Trophoblast cell (in vitro differentiated cells and primary cell): ENCODE results near the gene FIBCD1.

ENCODE experiments used
- DNase-seq, 2 donors: peaks; one replicate each; pipeline ENCODE4 v3.0.0-alpha.2; 2016
- H2AFZ ChIP-seq: 2 replicates; pipeline ENCODE4 v1.6.1; 2013; ENCODE audit warnings: low read length, moderate library complexity, mild to moderate bottlenecking; ENCODE audit not compliant: insufficient read depth, poor library complexity
- H2AK5ac ChIP-seq: 2 replicates; pipeline ENCODE4 v1.6.1; 2013; ENCODE audit warnings: mild to moderate bottlenecking, low read length
- H2BK120ac ChIP-seq: 2 replicates; pipeline ENCODE4 v1.6.1; 2013; ENCODE audit warnings: low read length, mild to moderate bottlenecking, moderate library complexity; ENCODE audit not compliant: insufficient read depth, poor library complexity
- H2BK12ac ChIP-seq: 2 replicates; pipeline ENCODE4 v1.6.1; 2013; ENCODE audit warnings: mild to moderate bottlenecking, low read length, moderate library complexity
- H2BK5ac ChIP-seq: 2 replicates; pipeline ENCODE4 v1.6.1; 2013; ENCODE audit warnings: low read length, low read depth, moderate library complexity, mild to moderate bottlenecking; ENCODE audit not compliant: poor library complexity
- H3K14ac ChIP-seq: 2 replicates; pipeline ENCODE4 v1.6.1; 2013; ENCODE audit warnings: mild to moderate bottlenecking, low read length
- H3K18ac ChIP-seq: 2 replicates; pipeline ENCODE4 v1.6.1; 2013; ENCODE audit warnings: mild to moderate bottlenecking, low read length
- H3K23ac ChIP-seq: 2 replicates; pipeline ENCODE4 v1.6.1; 2013; ENCODE audit warnings: low read length
- H3K27ac ChIP-seq: 2 replicates; pipeline ENCODE4 v1.5.1; 2013; ENCODE audit warnings: low read depth, mild to moderate bottlenecking, inconsistent platforms, low read length, moderate library complexity
- H3K27me3 ChIP-seq: 2 replicates; pipeline ENCODE4 v1.6.1; 2013; ENCODE audit warnings: inconsistent platforms, mild to moderate bottlenecking, low read length, moderate library complexity; ENCODE audit not compliant: insufficient read depth
- H3K36me3 ChIP-seq, 2 experiments: 1 replicate in 1 of 2; 2 replicates in 1 of 2; pipeline ENCODE4 v1.6.1; 2013; ENCODE audit warnings: low read length in 2 of 2, mild to moderate bottlenecking in 2 of 2, moderate library complexity in 1 of 2; ENCODE audit not compliant: insufficient read depth in 2 of 2, control insufficient read depth in 1 of 2
- H3K4ac ChIP-seq: 2 replicates; pipeline ENCODE4 v1.6.1; 2013; ENCODE audit warnings: low read depth, mild to moderate bottlenecking, low read length, moderate library complexity
- H3K4me1 ChIP-seq, 2 experiments: 1 replicate in 1 of 2; 2 replicates in 1 of 2; pipeline ENCODE4 v1.6.1; 2013; ENCODE audit warnings: low read length in 2 of 2, mild to moderate bottlenecking in 2 of 2, moderate library complexity in 1 of 2; ENCODE audit not compliant: insufficient read depth in 2 of 2, control insufficient read depth in 1 of 2
- H3K4me2 ChIP-seq: 2 replicates; pipeline ENCODE4 v1.6.1; 2013; ENCODE audit warnings: inconsistent platforms, mild to moderate bottlenecking, low read length, moderate library complexity
- H3K4me3 ChIP-seq: 2 replicates; pipeline ENCODE4 v1.5.1; 2013; ENCODE audit warnings: mild to moderate bottlenecking, low read depth, low read length, inconsistent platforms
- H3K79me1 ChIP-seq: one replicate; pipeline ENCODE4 v1.6.1; 2013; ENCODE audit warnings: low read length
- H3K79me2 ChIP-seq: 2 replicates; pipeline ENCODE4 v1.6.1; 2013; ENCODE audit warnings: low read length, mild to moderate bottlenecking; ENCODE audit not compliant: control insufficient read depth, insufficient read depth, poor library complexity
- H3K9ac ChIP-seq: 2 replicates; pipeline ENCODE4 v1.6.1; 2013; ENCODE audit warnings: mild to moderate bottlenecking, low read length
- H3K9me3 ChIP-seq: 2 replicates; pipeline ENCODE4 v1.6.1; 2013; ENCODE audit warnings: low read depth, mild to moderate bottlenecking, control low read depth, inconsistent platforms, low read length; ENCODE audit not compliant: insufficient read depth
- H4K12ac ChIP-seq: 2 replicates; pipeline ENCODE4 v1.6.1; 2013; ENCODE audit warnings: low read depth, mild to moderate bottlenecking, low read length, moderate library complexity
- H4K8ac ChIP-seq: 2 replicates; pipeline ENCODE4 v1.6.1; 2013; ENCODE audit warnings: low read depth, mild to moderate bottlenecking, low read length, moderate library complexity
- H4K91ac ChIP-seq: one replicate; pipeline ENCODE4 v1.6.1; 2013; ENCODE audit warnings: low read depth, mild to moderate bottlenecking, low read length, moderate library complexity
- WGBS: extraction: QIAGEN DNeasy Blood & Tissue Kit; methylation state at CpG from one replicate; pipeline ENCODE4 v1.1.7; 2013; ENCODE audit warnings: missing lambda C conversion rate; ENCODE audit not compliant: insufficient read length, insufficient coverage; ENCODE audit errors: extremely low coverage; 5-methylcytosine and 5-hydroxymethylcytosine counted together

FIBCD1 gene

GRCh38 chr9:130873966-130874365 lies 65.1 kb downstream of the FIBCD1 start:
- no peak overlapping the region for H3K4me2 ChIP-seq
- no peaks in the 10 kb centered on the region for H3K9me3 ChIP-seq
- no peak overlapping the region for H2BK12ac ChIP-seq
- no peaks in the 10 kb centered on the region for H3K4me1 ChIP-seq
- WGBS, result no CpG with 5 or more reads among the region's 8 CpGs
- H3K4ac ChIP-seq, result no peak overlapping the region
- H2AFZ ChIP-seq, result no peak overlapping the region
- H4K12ac ChIP-seq, result no peak overlapping the region
- H3K79me1 ChIP-seq, result no peaks in the 10 kb centered on the region
- H3K4me3 ChIP-seq, result no peak overlapping the region
- H3K27me3 ChIP-seq, result no peaks in the 10 kb centered on the region
- no peak overlapping the region for H3K27ac ChIP-seq
- H4K91ac ChIP-seq, result no peak overlapping the region
- no peak overlapping the region for H2BK120ac ChIP-seq
- H3K9ac ChIP-seq, result no peak overlapping the region
- H3K18ac ChIP-seq, result no peak overlapping the region
- DNase-seq, result no peak
- no peak overlapping the region for H3K23ac ChIP-seq
- no peak overlapping the region for H2BK5ac ChIP-seq
- H3K79me2 ChIP-seq, result no peaks in the 10 kb centered on the region
- H2AK5ac ChIP-seq, result no peak overlapping the region
- H3K36me3 ChIP-seq, result peaks cover 39 to 57% of the 10 kb centered on the region in 2 experiments
- H3K14ac ChIP-seq, result no peak overlapping the region
- H4K8ac ChIP-seq, result no peak overlapping the region

- no peak overlapping the region for H2BK5ac ChIP-seq
- H3K79me1 ChIP-seq, result no peaks in the 10 kb centered on the region
- no peak overlapping the region for H3K23ac ChIP-seq
- H3K36me3 ChIP-seq, result peaks cover 35 to 51% of the 10 kb centered on the region in 2 experiments
- no peak overlapping the region for H2BK12ac ChIP-seq
- H4K12ac ChIP-seq, result no peak overlapping the region
- no peaks in the 10 kb centered on the region for H3K9me3 ChIP-seq
- no peak overlapping the region for H3K4ac ChIP-seq
- H3K27ac ChIP-seq, result no peak overlapping the region
- no peaks in the 10 kb centered on the region for H3K79me2 ChIP-seq
- DNase-seq, result no peak
- no peak overlapping the region for H2BK120ac ChIP-seq
- H4K91ac ChIP-seq, result no peak overlapping the region
- H2AK5ac ChIP-seq, result no peak overlapping the region
- H3K4me2 ChIP-seq, result no peak overlapping the region
- no peak overlapping the region for H3K14ac ChIP-seq
- H3K27me3 ChIP-seq, result no peaks in the 10 kb centered on the region
- H3K4me1 ChIP-seq, result no peaks in the 10 kb centered on the region
- no peak overlapping the region for H3K4me3 ChIP-seq
- no CpG with 5 or more reads among the region's 15 CpGs for WGBS
- no peak overlapping the region for H2AFZ ChIP-seq
- no peak overlapping the region for H3K18ac ChIP-seq
- H4K8ac ChIP-seq, result no peak overlapping the region
- no peak overlapping the region for H3K9ac ChIP-seq
These were observed 66.0 kb downstream of the FIBCD1 start for GRCh38 chr9:130872912-130873503.

DNA sequence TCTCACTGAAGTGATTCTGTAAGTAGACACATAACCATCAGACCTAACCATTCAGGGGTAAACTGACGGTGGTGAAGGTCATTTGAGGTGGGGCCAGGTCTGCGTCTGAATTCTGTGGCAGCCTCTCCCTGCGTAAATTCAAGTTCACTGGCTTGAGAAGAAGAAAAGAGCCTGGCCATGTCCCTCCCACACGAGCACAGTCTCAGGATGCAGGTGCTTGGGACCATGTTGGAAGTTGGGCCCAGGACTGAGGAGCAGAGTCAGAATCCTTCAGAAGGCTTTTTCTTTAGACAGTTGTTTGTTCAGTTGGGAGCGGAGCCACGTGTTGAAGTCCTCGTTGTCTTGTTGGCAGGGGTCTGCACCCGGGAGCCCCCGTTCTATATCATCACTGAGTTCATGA lies 66.5 kb downstream of the FIBCD1 start:
- no peak overlapping the region for H3K27ac ChIP-seq
- H3K4ac ChIP-seq, result no peak overlapping the region

DNA sequence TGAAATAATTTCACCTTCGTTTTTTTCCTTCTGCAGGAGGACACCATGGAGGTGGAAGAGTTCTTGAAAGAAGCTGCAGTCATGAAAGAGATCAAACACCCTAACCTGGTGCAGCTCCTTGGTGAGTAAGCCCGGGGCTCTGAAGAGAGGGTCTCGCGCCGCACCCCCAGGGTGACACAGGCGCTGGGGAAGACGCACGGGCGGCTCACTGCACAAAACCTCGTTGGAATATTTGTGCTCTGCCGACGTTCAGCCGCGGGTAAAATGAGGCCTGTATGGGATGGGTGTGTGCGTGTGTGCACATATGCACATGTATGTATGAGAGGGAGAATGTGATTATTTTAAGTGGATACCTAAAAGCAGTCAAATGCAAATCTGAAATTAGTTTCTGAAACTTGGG lies 67.0 kb downstream of the FIBCD1 start:
- Histone ChIP-seq H3K23ac (no peak overlapping the region), H3K9me3 (no peaks in the 10 kb centered on the region), H3K9ac (no peak overlapping the region), H2AFZ (no peak overlapping the region), H3K79me1 (no peaks in the 10 kb centered on the region), H3K4me2 (no peak overlapping the region), H3K14ac (no peak overlapping the region), H3K4me1 (no peaks in the 10 kb centered on the region), H2BK5ac (no peak overlapping the region), H4K12ac (no peak overlapping the region), H4K8ac (no peak overlapping the region), H3K4ac (no peak overlapping the region), H3K18ac (no peak overlapping the region), H3K27me3 (no peaks in the 10 kb centered on the region), H2BK120ac (no peak overlapping the region), H2AK5ac (no peak overlapping the region), H3K4me3 (no peak overlapping the region), H3K27ac (no peak overlapping the region), H2BK12ac (no peak overlapping the region), H4K91ac (no peak overlapping the region), H3K79me2 (no peaks in the 10 kb centered on the region), H3K36me3 (peaks cover 35 to 55% of the 10 kb centered on the region in 2 experiments)
- no peak for DNase-seq
- WGBS, result no CpG with 5 or more reads among the region's 15 CpGs

More for the DNA sequence above, 66.5 kb downstream of the FIBCD1 start:
- no peak overlapping the region for H4K12ac ChIP-seq
- no peaks in the 10 kb centered on the region for H3K79me1 ChIP-seq
- no CpG with 5 or more reads among the region's 9 CpGs for WGBS
- no peaks in the 10 kb centered on the region for H3K9me3 ChIP-seq
- peaks cover 35 to 52% of the 10 kb centered on the region in 2 experiments for H3K36me3 ChIP-seq
- no peak overlapping the region for H4K8ac ChIP-seq
- no peaks in the 10 kb centered on the region for H3K4me1 ChIP-seq
- no peak overlapping the region for H2AFZ ChIP-seq
- no peak for DNase-seq
- no peaks in the 10 kb centered on the region for H3K27me3 ChIP-seq
- no peak overlapping the region for H2BK5ac ChIP-seq
- no peak overlapping the region for H3K14ac ChIP-seq
- no peak overlapping the region for H3K4me2 ChIP-seq
- no peaks in the 10 kb centered on the region for H3K79me2 ChIP-seq
- H3K23ac ChIP-seq, result no peak overlapping the region
- H2AK5ac ChIP-seq, result no peak overlapping the region
- no peak overlapping the region for H4K91ac ChIP-seq
- H2BK120ac ChIP-seq, result no peak overlapping the region
- H3K9ac ChIP-seq, result no peak overlapping the region
- H3K18ac ChIP-seq, result no peak overlapping the region
- no peak overlapping the region for H3K4me3 ChIP-seq
- H2BK12ac ChIP-seq, result no peak overlapping the region
